GM12873 (cell line): ENCODE data around the gene POMGNT2.

Experiments
- TF ChIP-seq, protein P1 (sequence below): IDR thresholded peaks from 2 replicates; pipeline ENCODE4 v1.5.1; 2012; ENCODE audit warnings: low read depth, mild to moderate bottlenecking, moderate library complexity, low read length, control low read depth; ENCODE audit not compliant: insufficient read depth; ENCODE audit errors: missing control alignments

The POMGNT2 gene

DNA sequence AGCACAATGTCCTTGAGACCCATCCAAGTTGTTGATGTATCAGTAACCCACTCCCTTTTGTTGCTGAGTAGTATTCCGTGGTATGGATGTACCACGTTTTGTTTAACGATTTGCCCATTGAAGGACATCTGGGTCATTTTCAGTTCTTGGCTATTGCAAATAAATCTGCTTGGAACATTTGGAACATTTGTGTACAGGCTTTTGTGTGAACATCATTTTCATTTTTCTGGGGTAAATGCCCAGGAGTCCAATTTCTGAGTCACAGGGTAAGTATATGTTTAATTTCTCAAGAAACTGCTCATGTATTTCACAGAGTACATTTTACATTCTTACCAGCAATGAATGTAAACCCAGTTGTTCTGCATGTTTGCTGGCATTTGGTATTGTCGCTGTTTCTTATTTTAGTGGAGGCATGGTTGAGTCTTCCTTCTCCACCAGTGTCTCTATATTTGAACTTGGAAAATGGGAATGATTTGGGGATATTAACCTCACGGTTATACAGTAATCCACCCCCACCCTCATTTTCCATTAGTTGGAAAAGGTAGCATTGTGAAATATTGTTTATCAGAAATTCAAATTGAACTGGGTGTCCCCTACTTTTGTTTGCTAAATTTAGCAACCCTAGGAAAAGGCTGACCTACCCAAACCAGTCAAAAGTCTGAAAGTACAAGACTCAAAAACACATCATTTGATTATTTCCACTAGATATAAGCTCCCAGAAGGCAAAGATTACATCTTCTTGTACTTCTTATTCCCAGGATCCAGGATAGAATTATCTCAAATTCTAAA lies 30.8 kb downstream of the POMGNT2 start:
- TF ChIP-seq, protein P1, sequence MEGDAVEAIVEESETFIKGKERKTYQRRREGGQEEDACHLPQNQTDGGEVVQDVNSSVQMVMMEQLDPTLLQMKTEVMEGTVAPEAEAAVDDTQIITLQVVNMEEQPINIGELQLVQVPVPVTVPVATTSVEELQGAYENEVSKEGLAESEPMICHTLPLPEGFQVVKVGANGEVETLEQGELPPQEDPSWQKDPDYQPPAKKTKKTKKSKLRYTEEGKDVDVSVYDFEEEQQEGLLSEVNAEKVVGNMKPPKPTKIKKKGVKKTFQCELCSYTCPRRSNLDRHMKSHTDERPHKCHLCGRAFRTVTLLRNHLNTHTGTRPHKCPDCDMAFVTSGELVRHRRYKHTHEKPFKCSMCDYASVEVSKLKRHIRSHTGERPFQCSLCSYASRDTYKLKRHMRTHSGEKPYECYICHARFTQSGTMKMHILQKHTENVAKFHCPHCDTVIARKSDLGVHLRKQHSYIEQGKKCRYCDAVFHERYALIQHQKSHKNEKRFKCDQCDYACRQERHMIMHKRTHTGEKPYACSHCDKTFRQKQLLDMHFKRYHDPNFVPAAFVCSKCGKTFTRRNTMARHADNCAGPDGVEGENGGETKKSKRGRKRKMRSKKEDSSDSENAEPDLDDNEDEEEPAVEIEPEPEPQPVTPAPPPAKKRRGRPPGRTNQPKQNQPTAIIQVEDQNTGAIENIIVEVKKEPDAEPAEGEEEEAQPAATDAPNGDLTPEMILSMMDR = no peak

DNA sequence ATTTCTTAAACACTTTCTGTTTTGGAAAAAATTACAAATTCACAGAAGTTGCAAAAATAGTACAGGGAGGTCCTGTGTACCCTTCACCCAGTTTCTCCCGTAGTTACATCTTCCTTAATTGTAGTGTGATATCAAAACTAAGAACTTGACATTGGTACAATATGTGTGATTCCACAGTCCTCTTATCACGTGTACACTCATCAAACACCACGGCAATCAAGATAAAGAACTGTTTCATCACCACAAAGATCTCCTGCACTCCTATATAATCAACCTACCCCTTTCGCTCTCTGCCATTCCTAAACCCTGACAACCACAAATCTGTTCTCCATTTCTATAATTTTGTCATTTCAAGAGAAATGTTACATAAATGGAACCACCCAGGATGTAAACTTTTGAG lies 31.4 kb downstream of the POMGNT2 start:
- TF ChIP-seq, protein P1 = no peak

DNA sequence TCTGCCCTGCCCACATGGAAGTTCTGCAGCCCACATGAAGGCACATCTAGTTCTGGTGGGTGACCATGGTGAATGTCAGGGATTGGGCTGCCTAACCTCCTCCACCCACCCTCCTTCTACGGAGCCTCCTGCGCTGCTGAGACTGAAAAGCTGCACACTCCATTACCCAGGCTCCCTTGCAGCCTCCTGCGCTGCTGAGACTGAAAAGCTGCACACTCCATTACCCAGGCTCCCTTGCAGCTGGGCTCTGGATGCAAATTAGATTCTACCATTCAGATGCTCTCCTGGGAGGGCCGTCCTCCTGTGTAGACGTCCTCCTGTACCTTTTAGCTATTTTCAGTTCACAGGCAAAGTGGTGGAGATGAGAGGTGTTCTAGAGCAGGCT lies 32.1 kb downstream of the POMGNT2 start:
- TF ChIP-seq, protein P1 = no peak

DNA sequence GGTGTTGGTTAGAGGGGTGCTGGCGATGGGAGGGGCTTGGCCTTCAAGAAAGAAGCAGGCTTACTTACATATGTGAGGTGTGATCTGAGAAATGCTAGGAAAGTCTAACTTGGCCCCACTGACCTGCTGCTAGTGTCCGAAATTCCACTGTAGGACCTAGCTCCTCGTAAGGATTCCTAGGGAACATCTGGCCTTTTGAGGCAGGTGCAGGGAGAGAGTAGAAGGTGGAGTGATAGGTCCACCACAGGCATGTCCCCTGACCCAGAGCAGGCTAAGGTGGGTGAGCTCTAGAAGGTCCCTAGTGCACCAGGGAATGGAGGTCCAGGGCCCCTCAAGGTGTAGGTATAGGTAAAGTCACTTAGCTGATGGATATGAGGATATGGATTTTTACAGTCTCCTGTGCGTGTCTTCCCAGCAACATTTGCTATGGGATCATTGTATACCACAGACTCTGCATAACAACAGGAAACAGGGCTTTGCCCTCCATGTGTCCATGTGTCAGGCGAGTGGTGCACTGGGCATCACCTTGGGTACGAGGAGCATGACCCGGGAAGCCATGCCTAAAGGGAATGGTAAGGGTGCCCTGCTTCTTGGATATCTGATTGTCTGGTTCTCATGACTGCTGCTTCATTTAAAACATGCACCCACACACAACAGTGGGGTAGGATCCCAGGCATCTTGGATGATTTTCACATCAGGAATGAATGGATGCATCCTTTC lies 32.6 kb downstream of the POMGNT2 start:
- TF ChIP-seq, protein P1 = no peak

DNA sequence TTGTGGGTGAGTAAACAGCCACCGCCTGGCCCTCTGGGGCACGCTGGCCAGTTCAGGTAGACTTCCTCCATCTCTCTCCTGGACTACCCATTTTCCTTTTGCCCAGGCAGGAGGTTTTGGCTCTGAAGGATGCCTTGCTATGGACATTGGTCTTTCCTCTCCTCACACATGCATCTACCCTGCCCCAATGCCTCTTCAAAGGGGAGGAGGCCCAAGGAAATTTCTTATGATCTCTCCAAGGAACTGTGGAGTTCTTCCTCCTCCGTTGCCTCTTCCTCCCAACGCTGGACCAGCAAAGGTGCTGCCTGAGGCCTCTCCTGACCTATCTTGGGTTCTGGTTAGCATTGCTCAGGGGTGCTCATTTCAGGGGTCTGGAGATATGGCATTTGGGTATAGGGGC lies 33.5 kb downstream of the POMGNT2 start:
- TF ChIP-seq, protein P1 = no peak

DNA sequence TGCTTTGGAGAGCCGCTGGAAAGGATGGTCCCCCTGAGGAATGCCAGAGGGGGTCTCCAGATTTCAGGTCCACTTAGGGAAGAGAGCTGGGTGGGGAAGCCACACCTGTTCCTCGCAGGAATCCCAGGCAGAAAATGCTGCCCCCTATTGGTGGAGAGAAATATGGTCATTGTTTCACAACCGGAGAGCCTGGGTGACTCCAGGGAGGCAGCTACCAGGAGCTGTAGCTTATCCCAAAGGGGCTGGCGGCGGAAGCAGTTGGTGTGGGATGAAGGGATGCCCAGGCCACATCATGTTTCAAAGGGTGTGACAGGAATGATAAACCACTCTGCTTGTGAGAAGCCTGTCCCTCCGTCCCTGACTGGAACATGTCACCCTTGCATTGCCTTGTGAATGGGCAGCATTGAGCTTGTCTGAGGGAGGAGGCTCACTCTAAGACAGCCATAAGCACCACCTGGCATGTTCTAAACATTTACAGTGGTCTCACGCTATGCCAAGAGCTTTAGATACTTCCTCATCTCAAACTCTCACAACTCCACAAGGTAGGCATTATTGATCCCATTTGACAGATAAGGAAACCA lies 34.5 kb downstream of the POMGNT2 start:
- TF ChIP-seq, protein P1 = peak; percentile 62

DNA sequence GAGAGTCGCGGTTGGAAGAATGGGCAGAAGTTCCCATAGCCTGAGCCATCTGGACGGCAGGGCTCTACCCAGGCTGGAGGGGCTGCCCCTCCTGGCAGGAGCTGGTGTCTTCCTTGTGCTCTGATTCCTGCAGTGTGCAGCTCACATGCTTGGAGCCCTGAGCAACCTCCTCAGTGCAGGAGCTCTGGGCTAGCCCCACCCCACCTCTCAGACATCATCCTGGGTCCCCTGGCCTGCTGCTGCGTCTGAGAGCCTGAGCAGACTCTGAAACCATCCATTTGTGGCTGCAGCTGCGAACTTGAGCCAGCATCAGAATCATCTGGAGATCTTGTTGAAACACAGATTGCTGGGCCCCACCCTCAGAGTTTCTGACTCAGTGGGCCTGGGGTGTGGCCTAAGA lies 42.8 kb downstream of the POMGNT2 start:
- TF ChIP-seq, protein P1 = no peak
